Adrenal gland (tissue), 12 donors: ENCODE results near the gene SPNS1. TPM values are rescaled to one million over a fixed set of nuclear protein-coding genes. Genes with fewer than 3 reads are reported as not detected.

ENCODE experiments used
- DNase-seq, 7 donors: peaks; one replicate each; pipeline ENCODE4 v3.0.0-alpha.2; 2019 to 2020
- H3K27ac ChIP-seq, 5 donors: fragments of 200-600 bp; sonication (generic) in 4 of 5; 1 replicate in 3 of 5; 2 replicates in 2 of 5; pipeline versions ENCODE4 v1.5.1 to v1.8.0; 2016 to 2020; ENCODE audit warnings: mild to moderate bottlenecking in 1 of 5
- H3K27me3 ChIP-seq: fragments of 200-600 bp; 2 replicates; pipeline ENCODE4 v1.8.0; 2021
- H3K36me3 ChIP-seq, 2 donors: fragments of 200-600 bp; replicated peaks in 1 of 2; 1 replicate in 1 of 2; 2 replicates in 1 of 2; pipeline versions ENCODE4 v1.5.1 to v1.8.0; 2018 to 2022
- H3K4me1 ChIP-seq, 2 donors: fragments of 200-600 bp; replicated peaks in 1 of 2; 1 replicate in 1 of 2; 2 replicates in 1 of 2; pipeline versions ENCODE4 v1.5.1 to v1.8.0; 2018 to 2021
- H3K4me3 ChIP-seq, 4 donors: fragments of 200-600 bp; sonication (generic) in 3 of 4; one replicate each; pipeline ENCODE4 v1.5.1; 2016 to 2018
- H3K9me3 ChIP-seq, 3 donors: fragments of 200-600 bp; sonication (generic) in 1 of 3; replicated peaks in 1 of 3; 1 replicate in 2 of 3; 2 replicates in 1 of 3; pipeline versions ENCODE4 v1.5.1 to v1.8.0; 2016 to 2021
- CTCF ChIP-seq, 6 experiments: fragments of 450-650 bp in 4 of 6; fragments of 200-600 bp in 2 of 6; sonication (generic) in 1 of 6; IDR thresholded peaks; 1 replicate in 5 of 6; 2 replicates in 1 of 6; pipeline versions ENCODE4 v1.5.1 to v1.8.0; 2016 to 2021; ENCODE audit warnings: antibody characterized with exemption in 6 of 6, mild to moderate bottlenecking in 2 of 6, moderate library complexity in 1 of 6
- POLR2A ChIP-seq, 2 donors: fragments of 450-650 bp; IDR thresholded peaks; one replicate each; pipeline ENCODE4 v1.6.1; 2017; ENCODE audit warnings: antibody characterized with exemption in 2 of 2, mild to moderate bottlenecking in 2 of 2, moderate library complexity in 1 of 2
- WGBS, 4 donors: extraction: QIAGEN DNeasy Blood & Tissue Kit in 2 of 4; methylation state at CpG; one replicate each; pipeline versions ENCODE4 v1.1.5 to v1.1.7; 2013 to 2017; 5-methylcytosine and 5-hydroxymethylcytosine counted together
- intact Hi-C, 2 donors: fragments of 100-400 bp; cut with DNase I; formaldehyde crosslinking; loops; one replicate each; pipeline versions ENCODE4 v1.14.1 to v1.15.0; 2022 to 2023
- polyA plus RNA-seq, 3 donors: library from polyadenylated mRNA; stranded (reverse); fragments of 200-250 nt in 2 of 3; fragments of 350-450 nt in 1 of 3; fragmentation: Illumina TruSeq in 1 of 3; extraction: RNeasy Lipid Tissue Mini Kit (QIAGEN cat#74804) in 1 of 3; gene quantifications; one replicate each; pipeline ENCODE4 v1.2.3, GENCODE V29; 2013 to 2014
- total RNA-seq, 9 donors: library from RNA; depleted of rRNA in 4 of 9; stranded (reverse); fragments of >200 nt in 4 of 9; fragments of 120-200 nt in 1 of 9; fragmentation: NEBNext Ultra II Directional in 1 of 9; extraction: Animal tissue kit (Norgen Biotek cat#: 25700) in 1 of 9; gene quantifications; one replicate each; pipeline versions ENCODE4 v1.1.0 to v1.2.4, GENCODE V29; 2013 to 2023
- donor health status: healthy with polysubstance abuse.
- donor health status: Bipolar disorder and iron deficiency.
- donor health status: DM: yes; HTN: yes; CAD: no.
- donor health status: DM: no; HTN: no; CAD: no.
- donor health status: DM: no; HTN: no; CAD: no.
- donor health status: DM: yes; HTN: yes; CAD: no.

SPNS1 gene
- total and polyA plus RNA-seq, 12 donors: 8.3 to 168 (median 37.9) TPM

- Histone ChIP-seq H3K27ac (no peak overlapping the region), H3K4me3 (no peak overlapping the region), H3K27me3 (no peaks in the 10 kb centered on the region), H3K9me3 (no peaks in the 10 kb centered on the region), H3K36me3 (no peaks in the 10 kb centered on the region), H3K4me1 (no peaks in the 10 kb centered on the region)
- DNase-seq: no peak
- intact Hi-C loops: no loop called here
- WGBS, 4 donors: 66 to 68% (median 67%) methylated on average over 13 to 14 of the region's 14 CpGs
- no peak for TF ChIP-seq CTCF (IDR thresholded peaks at IDR 0.05)
- no peak for TF ChIP-seq POLR2A (IDR thresholded peaks at IDR 0.05)
Measured at GRCh38 chr16:29009050-29009837, 34.7 kb downstream of the SPNS1 start.

GRCh38 chr16:29009838-29010166, 35.2 kb downstream of the SPNS1 start:
- no peak for TF ChIP-seq CTCF (IDR thresholded peaks at IDR 0.05)
- TF ChIP-seq POLR2A (IDR thresholded peaks at IDR 0.05): no peak
- intact Hi-C loops: no loop called here
- Histone ChIP-seq H3K4me3 (no peak overlapping the region), H3K36me3 (no peaks in the 10 kb centered on the region), H3K9me3 (no peaks in the 10 kb centered on the region), H3K27me3 (no peaks in the 10 kb centered on the region), H3K27ac (no peak overlapping the region), H3K4me1 (no peaks in the 10 kb centered on the region)
- 81 to 87% (median 85%) methylated on average over 2 of the region's 2 CpGs for WGBS, 4 donors
- DNase-seq: no peak

- no peak overlapping the region for H3K4me3 ChIP-seq
- no peaks in the 10 kb centered on the region for H3K27me3 ChIP-seq
- H3K36me3 ChIP-seq: no peaks in the 10 kb centered on the region
- H3K27ac ChIP-seq: no peak overlapping the region
- 58 to 88% (median 69%) methylated on average over 8 of the region's 8 CpGs for WGBS, 4 donors
- intact Hi-C loops: no loop called here
- no peaks in the 10 kb centered on the region for H3K9me3 ChIP-seq
- no peak for DNase-seq
- no peak for TF ChIP-seq CTCF (IDR thresholded peaks at IDR 0.05)
- TF ChIP-seq POLR2A (IDR thresholded peaks at IDR 0.05): no peak
- H3K4me1 ChIP-seq: no peaks in the 10 kb centered on the region
Measured at GRCh38 chr16:29011112-29011511, 36.5 kb downstream of the SPNS1 start.

GRCh38 chr16:29011851-29012250, 37.3 kb downstream of the SPNS1 start:
- TF ChIP-seq CTCF (IDR thresholded peaks at IDR 0.05) (no peak), POLR2A (IDR thresholded peaks at IDR 0.05) (no peak)
- intact Hi-C loops: no loop called here
- H3K4me1 ChIP-seq: no peaks in the 10 kb centered on the region
- no peaks in the 10 kb centered on the region for H3K9me3 ChIP-seq
- H3K36me3 ChIP-seq: no peaks in the 10 kb centered on the region
- H3K27ac ChIP-seq: no peak overlapping the region
- no peaks in the 10 kb centered on the region for H3K27me3 ChIP-seq
- no peak overlapping the region for H3K4me3 ChIP-seq
- 77 to 89% (median 86%) methylated on average over 4 of the region's 4 CpGs for WGBS, 4 donors
- no peak for DNase-seq
